Measurements from ENCODE around the gene DIDO1.

DNA sequence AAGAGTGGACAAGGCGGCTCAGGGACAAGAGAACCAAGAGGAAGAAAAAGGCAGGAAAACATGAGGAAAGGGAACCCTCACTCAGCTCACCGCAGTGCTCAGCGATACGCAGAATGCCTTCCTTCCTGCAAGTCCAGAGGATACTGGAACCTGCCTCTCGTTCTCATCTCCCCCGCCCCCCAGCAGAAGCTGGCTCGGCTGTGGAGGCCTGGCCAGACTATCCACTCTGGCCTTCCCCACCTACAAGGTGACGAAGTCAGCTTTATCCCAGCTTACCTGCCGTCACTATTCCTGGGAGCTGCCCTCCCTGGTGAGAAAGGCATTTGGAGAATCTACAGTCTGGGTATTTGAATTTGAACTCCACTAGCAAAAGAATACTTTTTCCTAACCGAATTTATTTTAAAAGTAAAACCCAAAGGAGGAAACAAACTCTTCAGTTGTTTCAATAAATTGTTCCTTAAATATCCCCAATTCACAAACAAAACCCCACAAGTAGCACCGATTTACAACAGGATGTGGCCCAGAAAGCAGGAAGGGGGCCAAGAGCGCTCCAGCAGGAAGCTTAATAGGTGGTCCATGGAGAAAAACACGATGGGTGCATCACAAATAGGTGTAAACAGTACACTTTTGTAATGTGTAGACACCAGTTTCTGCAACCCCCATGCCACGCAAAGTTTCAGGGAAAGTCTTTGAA is 2.1 kb upstream of the DIDO1 start:
- TF ChIP-seq, protein P1, sequence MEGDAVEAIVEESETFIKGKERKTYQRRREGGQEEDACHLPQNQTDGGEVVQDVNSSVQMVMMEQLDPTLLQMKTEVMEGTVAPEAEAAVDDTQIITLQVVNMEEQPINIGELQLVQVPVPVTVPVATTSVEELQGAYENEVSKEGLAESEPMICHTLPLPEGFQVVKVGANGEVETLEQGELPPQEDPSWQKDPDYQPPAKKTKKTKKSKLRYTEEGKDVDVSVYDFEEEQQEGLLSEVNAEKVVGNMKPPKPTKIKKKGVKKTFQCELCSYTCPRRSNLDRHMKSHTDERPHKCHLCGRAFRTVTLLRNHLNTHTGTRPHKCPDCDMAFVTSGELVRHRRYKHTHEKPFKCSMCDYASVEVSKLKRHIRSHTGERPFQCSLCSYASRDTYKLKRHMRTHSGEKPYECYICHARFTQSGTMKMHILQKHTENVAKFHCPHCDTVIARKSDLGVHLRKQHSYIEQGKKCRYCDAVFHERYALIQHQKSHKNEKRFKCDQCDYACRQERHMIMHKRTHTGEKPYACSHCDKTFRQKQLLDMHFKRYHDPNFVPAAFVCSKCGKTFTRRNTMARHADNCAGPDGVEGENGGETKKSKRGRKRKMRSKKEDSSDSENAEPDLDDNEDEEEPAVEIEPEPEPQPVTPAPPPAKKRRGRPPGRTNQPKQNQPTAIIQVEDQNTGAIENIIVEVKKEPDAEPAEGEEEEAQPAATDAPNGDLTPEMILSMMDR (conservative IDR thresholded peaks at IDR 0.05; ENCODE audit: low read length): no peak
- no peak for TF ChIP-seq EZH2phosphoT487 (IDR thresholded peaks at IDR 0.05; ENCODE audit: borderline replicate concordance, low read depth, low read length)
